Stimulated activated CD4-positive, alpha-beta T cell treated with anti-CD3 and anti-CD28 coated beads, Interleukin-15, amount 100 ng/mL, for 48 hours (primary cell): ENCODE results near the gene TTLL4.

Source experiments
- DNase-seq, 2 donors: peaks; one replicate each; pipeline ENCODE4 v3.0.0-alpha.2; 2020; ENCODE audit warnings: low read depth in 2 of 2

The TTLL4 gene

DNA sequence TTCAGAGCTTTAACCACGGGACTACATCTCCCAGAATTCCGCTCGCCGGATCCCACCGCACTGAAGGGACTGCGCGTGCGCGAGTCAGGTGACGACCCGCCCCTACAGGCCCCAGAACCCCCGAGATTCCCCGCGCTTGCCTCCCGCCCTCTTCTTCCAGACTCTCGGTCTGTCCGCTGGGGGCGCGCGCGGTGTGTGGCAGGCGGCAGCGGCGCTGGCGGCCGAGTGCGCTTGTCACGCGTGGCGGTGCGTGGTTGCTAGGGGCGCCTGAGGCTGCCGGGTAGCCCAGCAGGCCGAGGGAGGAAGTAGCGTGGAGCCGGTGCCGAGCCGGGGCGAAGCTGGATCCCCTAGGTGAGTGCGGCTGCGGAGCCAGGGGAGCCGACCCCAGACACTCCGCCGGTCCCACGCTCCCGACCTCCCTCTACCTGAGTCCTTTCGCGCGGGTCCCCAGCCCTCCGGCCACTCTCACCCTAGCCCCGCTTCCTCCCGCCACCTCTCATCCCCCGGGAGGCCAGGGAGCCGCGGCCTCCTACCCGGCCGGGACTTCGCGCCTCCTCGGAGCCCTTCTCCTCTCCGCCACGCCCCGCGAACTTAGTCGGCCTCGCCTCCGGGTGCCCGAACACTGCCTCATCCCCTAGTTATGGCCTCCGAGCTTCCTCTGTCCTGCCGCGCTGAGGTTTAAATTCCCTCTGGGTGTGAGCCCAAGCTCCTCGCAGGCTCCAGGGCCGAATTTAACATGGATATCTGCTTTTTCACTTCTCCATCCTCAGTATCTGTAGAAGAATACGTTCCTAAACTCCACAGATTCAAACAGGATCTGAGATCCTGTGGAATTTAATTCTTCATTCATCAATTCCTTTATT lies at the start of gene TTLL4:
Gene TTLL4, plus strand, starts transcription at position 149 of the 863 bp plus-strand sequence. CDS start 26,842 bp downstream, outside the sequence.
- peak; percentile 96 to 98 for DNase-seq

DNA sequence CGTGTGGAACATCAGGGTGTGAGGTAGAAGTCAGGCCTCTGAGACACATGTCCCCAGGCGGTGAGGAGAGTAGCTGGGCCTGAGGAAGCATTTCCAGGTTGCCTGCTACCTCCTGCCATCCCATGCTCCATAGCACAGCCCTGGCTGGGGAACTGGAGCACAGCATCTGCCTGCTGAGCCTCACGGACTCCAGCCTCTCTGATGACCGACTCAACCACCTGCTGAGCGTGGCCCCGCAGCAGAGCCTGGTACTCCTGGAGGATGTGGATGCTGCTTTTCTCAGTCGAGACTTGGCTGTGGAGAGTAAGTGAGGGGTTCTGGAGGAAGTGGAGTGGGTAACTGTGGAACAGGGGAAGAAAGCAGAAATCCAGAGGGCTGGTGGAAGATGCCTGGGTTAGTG lies 48.3 kb upstream of the TTLL4 start:
- DNase-seq: no peak

GRCh38 chr2:218662827-218663226 lies 47.8 kb upstream of the TTLL4 start:
- no peak for DNase-seq

GRCh38 chr2:218663901-218664300 lies 46.7 kb upstream of the TTLL4 start:
- no peak for DNase-seq

GRCh38 chr2:218664653-218665052 lies 46.0 kb upstream of the TTLL4 start:
- DNase-seq: no peak

DNA sequence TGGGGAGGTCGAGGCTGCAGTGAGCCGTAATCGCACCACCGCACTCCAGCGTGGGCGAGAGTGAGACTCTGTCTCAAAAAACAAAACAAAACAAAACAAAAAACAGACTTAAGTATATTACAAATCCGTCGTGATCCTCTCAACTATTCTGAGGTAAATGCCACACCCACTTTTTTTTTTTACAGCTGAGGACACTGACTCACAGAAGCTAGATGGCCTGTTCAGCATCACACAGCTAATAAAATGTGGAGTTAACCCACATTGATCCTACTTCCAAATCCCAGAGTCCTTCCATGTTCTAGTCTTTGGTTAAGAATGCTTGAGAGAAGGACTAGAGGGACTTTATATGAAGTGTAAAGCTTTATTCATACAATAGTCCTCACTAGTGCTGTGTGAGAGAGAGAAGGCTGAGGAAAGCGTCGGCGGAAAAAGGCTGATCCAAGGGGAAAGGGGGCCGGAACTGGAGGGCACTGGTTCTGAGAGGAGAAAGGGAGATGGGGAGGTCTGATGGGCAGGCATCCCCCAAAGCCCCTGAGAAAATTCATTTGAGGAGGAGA lies 39.5 kb upstream of the TTLL4 start:
- DNase-seq: no peak

DNA sequence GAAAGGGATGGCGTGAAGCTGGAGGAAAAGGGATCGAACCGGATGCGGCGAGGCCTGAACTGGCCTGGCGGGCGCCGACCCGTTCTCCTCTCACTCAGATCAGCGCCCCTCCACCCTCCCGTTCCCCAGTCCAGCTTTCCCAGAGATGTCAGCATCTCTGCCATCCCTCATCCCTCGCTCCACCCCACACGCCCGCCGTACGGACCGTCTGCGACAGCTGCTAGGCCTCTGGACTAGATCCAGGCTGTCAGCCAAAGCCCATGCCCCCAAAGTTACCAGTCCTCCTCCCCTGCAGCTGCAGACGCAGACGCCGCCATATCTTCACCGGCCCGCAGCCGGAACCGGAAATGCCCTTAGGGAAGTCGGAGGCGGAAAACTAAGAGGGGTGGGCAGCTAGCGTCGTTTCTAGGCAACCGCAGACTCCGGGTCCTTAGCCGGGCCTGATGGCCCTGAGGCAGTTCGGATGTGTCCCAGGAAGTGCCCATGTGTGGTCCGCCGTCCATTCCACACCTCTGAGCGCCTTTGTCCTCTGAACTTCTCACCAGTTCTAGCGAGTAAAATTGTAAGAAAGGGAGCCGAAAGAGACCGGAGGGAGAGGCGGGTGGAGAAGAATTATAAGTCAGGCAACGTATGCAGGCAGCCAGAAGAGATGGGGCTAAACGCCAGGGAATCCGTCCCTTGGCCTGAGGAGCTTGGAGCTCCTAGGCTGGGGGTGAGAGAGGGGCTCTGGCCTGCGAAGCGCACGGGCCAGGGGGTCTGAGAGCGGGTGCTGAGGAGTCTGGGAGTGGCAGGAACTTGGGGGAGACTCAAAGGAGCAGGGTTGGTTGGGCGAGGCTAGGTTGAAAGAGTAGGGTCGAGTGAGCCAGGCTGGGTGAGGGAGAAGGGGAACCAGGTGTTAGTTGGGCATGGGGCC lies 38.7 kb upstream of the TTLL4 start, which contains the start of the genes RNF25 and STK36:
Gene RNF25, minus strand, starts transcription at position 349 of the 913 bp plus-strand sequence. Its CDS starts 32 bp downstream, at position 317.
Gene STK36, plus strand, starts transcription at position 433 of the 913 bp plus-strand sequence. CDS start 744 bp downstream, outside the sequence.
- DNase-seq: peak; percentile 76

DNA sequence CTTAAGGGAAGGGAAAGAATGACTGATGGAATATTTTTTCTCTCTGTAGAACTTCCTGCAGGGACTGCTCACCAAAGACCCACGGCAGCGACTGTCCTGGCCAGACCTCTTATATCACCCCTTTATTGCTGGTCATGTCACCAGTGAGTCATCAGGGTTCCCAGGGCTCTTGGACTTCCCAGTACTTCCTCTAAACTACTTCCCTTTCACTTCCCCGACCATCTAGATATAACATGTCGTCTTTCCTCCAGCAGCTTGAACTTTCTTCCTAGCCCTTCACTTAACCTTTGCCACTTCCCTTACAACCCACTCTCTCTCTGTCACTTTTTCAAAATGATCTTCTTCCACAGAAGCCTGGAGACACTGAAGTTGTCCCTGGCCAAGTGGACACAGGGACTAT lies 31.5 kb upstream of the TTLL4 start:
- DNase-seq: no peak

DNA sequence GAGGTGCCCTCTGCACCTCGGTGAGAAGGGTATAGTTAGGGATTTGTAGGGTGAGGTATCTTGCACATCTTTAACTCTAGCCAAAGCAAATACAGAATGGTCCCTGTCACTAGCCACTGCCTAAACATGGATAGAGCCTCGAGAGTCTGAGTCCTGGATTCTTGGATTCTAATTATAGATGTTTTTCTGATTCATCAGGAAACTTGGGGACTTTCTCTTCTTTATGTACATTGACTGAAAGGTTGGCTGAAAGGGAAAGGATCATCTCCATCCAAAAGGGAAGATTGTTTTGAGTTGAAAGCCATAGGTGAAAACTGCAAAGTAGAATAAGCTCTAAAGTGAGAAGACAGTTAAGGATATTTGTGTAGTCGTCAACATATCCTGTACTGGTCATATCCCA lies 30.6 kb upstream of the TTLL4 start:
- DNase-seq: no peak

DNA sequence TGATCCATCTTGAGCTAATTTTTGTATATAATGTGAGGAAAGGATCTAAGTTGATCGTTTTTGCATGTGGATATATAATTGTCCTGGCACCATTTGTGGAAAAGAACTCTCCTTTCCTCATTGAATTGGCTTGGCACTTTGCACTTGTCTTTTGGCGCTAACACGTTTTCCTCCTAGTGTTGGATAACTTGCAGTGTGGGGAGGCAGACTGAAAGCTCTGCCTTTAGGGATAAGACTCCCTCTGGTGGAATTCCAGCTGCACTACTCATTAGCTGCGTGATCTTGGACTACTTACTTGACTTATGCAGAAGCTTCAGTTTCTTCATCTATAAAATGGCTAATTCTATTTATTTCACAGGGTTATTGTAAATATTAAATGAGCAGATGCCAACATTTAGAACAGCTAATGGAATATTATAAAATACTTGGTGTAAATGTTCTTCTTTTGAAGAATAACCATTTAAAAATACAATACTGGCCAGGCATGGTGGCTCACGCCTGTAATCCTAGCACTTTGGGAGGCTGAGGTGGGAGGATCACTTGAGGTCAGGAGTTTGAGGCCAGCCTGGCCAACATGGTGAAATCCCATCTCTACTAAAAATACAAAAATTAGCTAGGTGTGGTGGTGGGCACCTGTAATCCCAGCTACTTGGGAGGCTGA lies 23.1 kb upstream of the TTLL4 start:
- peak; percentile 11 to 24 for DNase-seq

- DNase-seq: no peak
Observed at GRCh38 chr2:218691234-218691633, 19.4 kb upstream of the TTLL4 start.

- no peak for DNase-seq
Observed at GRCh38 chr2:218694405-218695145, 16.1 kb upstream of the TTLL4 start.

DNA sequence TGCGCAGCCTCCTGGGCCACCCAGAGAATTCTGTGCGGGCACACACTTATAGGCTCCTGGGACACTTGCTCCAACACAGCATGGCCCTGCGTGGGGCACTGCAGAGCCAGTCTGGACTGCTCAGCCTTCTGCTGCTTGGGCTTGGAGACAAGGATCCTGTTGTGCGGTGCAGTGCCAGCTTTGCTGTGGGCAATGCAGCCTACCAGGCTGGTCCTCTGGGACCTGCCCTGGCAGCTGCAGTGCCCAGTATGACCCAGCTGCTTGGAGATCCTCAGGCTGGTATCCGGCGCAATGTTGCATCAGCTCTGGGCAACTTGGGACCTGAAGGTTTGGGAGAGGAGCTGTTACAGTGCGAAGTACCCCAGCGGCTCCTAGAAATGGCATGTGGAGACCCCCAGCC lies 11.8 kb upstream of the TTLL4 start:
- DNase-seq: no peak

GRCh38 chr2:218701806-218702205 lies 8.8 kb upstream of the TTLL4 start:
- no peak for DNase-seq

DNA sequence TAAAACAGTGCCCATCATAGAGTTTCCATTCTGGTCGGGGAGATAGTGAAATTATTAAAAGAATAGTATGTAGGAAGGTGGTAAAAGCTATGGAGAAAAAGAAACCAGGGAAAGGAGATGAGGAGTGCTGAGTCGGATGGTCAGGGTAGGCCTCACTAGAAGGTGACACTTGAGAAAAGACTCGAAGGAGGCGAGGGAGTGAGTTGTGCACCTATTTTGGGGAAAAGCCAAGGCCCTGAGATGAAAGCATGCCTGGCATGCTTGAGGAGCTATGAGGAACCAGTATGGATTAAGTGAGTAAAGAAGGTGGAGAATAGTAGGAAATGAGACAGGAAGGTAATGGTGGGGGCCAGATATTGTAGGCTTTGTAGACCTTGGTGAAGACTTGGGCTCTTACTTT lies 7.3 kb upstream of the TTLL4 start:
- no peak for DNase-seq

DNA sequence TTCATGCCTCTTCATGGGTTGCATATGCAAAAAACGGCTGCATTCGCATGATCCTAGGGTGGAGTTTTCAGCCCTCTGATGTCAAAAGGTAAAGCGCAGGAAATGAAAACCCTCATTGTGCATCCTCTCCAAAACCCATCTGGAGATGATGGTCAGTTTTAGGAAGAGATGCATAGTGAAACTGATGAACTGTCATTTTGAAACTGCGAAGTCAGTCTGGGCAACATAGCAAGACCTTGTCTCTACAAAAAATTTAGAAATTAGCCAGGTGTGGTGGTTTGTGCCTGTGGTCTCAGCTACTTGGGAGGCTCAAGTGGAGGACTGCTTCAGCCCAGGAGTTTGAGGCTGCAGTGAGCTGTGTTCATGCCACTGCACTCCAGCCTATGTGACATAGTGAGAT lies 2.5 kb upstream of the TTLL4 start:
- no peak for DNase-seq

- DNase-seq: no peak
Observed at GRCh38 chr2:218709908-218710307, 727 bp upstream of the TTLL4 start.

DNA sequence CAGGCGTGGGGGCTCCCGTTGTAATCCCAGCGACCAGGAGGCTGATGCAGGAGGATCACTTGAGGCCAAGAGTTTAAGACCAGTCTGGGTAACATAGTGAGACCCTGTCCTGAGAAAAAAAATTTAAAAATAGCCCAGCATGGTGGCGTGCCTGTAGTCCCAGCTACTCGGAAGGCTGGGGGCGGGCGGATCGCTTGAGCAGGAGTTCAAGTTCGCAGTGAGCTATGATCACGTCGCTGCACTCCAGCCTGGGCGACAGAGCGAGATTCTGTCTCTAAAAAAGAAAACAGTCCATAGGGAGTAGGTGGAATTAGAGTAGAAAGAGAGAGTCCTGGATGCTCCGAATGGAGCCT lies 325 bp upstream of the TTLL4 start:
- DNase-seq: no peak

DNA sequence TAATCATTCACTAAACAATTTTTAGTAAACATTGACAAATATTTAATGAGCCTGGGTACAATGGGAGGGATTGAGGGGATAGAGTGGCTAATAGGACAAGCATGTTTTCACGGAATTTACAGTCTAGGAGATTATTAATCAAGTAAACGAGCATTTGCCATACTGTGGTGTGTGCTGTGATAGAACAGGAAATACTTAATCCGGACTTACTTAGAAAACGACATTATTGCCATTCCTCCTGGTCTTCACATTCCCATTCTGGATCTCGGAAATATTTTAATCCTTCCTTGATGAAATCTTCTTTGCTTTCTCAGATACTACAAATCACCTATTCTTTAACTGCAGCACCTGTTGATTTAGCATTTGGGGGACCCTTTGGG lies 905 bp downstream of the TTLL4 start:
- no peak for DNase-seq

DNA sequence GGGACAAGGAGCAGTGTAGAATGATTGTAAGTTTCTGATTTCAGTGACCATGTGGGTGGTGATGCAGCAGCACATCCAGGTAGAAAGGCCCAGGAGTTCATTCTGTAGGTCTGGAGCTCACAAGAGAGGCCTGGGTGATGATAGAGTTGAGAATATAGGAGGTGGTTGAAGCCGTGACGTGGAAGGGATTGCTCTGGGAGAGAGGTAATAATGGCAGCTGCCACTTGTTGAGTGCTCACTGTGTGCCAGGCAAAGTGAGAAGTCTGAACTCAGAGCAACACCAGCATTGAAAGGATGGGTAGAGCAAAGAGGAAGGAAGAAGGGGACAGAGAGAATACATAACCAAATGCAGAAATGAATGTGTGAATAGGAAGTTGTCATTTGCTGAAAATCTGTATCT lies 3.3 kb downstream of the TTLL4 start:
- DNase-seq: no peak

DNA sequence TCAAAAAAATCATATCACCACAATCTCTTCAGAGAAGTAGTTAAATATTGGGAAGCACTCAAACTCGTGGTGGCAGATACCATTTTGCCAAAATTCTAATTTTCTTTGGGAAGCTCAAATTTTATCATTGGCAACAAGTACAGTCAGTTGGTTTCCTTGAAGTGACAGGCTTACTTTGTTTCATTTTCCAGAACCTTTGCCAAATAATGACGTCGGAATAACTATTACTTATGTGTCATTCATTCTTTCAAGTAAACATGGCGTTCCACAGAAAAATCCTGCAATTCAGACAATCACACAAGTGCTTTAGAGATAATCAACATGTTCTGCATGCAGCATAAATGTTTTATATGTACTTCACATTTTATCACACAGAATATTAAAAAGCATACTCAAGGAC lies 5.4 kb downstream of the TTLL4 start:
- DNase-seq: no peak
